ENCODE results near the gene RRP12.

GRCh38 chr10:97336446-97336845 is 64.7 kb downstream of the RRP12 start:
- TF ChIP-seq CTCF (IDR thresholded peaks at IDR 0.05) (no peak), POLR2A (IDR thresholded peaks at IDR 0.05) (no peak)

Measured in uterus (tissue), 2 donors.